H1 (cell line): Measurements from ENCODE around the gene ABCA1. TPM values are rescaled to one million over a fixed set of nuclear protein-coding genes. Genes with fewer than 3 reads are reported as not detected.

ENCODE experiments used
- RNF2 ChIP-seq: fragments of 200-900, 300-1000 bp; sonication (generic); IDR thresholded peaks from 2 replicates; pipeline ENCODE4 v1.7.1; 2016; ENCODE audit warnings: borderline replicate concordance, low read depth, mild to moderate bottlenecking, antibody characterized with exemption, low read length; ENCODE audit not compliant: poor library complexity, severe bottlenecking; ENCODE audit errors: missing control alignments
- RXRA ChIP-seq: IDR thresholded peaks from 2 replicates; pipeline ENCODE4 v1.6.1; 2011; ENCODE audit warnings: low read depth, mild to moderate bottlenecking, low read length, moderate library complexity; ENCODE audit not compliant: insufficient read depth
- polyA plus RNA-seq, 7 experiments: library from polyadenylated mRNA; depleted of rRNA in 3 of 7; stranded (reverse) in 5 of 7; unstranded in 2 of 7; fragments of >200 nt in 5 of 7; fragments of 200-250 nt in 2 of 7; gene quantifications; 1 replicate in 5 of 7; 2 replicates in 1 of 7; 4 replicates in 1 of 7; pipeline versions ENCODE4 v1.2.1 to v1.2.3, GENCODE V29; 2011 to 2013; ENCODE audit warnings: missing spikeins in 2 of 7, mixed read lengths in 2 of 7
- total RNA-seq: library from RNA; stranded (reverse); fragmentation: NEBNext Ultra II Directional; extraction: Animal tissue kit (Norgen Biotek cat#: 25700); gene quantifications from 2 replicates; pipeline ENCODE4 v1.2.1, GENCODE V29; 2021

The ABCA1 gene
- total and polyA plus RNA-seq, 2 of the 8 experiments (the other 6 are each of a cell fraction or from before 2014, with no cell fraction given), result 6.9 to 7.8 TPM

- TF ChIP-seq RXRA (no peak), RNF2 (no peak)
These were observed 12.2 kb downstream of the ABCA1 start (continued) for GRCh38 chr9:104915753-104916152.
